ENCODE data around the gene NAA40. TPM values are rescaled to one million over a fixed set of nuclear protein-coding genes. Genes with fewer than 3 reads are reported as not detected.

Gene NAA40
- total RNA-seq, 1 experiment from 2014 or later, result 44.4 TPM

DNA sequence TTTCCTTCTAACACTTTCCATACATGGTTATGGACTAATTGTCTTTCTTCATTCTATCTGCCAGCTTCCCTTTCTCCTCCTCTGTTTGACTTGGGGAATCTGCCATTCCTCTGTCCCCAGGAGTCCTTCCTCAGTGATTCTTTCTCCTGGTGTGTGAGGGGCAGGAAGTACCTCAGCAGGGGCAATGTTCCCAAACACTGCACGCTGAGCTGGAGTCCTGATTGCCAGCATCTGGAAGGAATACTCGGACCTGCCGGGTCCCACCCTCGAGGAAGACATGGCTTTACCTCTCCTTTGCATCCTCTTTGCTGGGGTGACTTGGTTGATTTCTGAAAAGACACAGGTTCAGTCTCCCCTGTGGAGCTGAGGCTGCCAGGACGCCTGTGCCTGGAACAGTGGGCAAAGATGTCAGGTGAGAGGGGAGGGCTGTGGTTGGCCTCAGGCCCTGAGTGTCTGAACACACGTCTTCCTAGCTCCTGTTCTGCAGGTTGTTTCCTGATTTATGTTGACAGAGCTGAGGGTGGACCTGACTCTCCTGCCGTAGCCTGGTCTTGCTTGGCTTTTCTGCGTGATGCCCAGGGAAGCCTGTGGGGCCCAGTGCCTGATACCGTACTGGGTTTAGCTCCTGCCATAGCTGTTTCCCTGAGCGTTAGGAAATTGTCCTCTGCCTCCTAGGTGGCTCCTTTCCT lies 39.9 kb downstream of the NAA40 start:
- H2BK5ac ChIP-seq (ENCODE audit: insufficient read length, low read length), result peak overlapping the region; percentile 11
- no peak overlapping the region for H4K8ac ChIP-seq (replicated peaks; ENCODE audit: insufficient read length, low read depth, low read length)
- no peak overlapping the region for H2BK120ac ChIP-seq (ENCODE audit: low read depth, low read length, poor library complexity, severe bottlenecking)
- no peak overlapping the region for H2BK20ac ChIP-seq (ENCODE audit: low read depth, low read length, poor library complexity, severe bottlenecking)
- H4K20me1 ChIP-seq (ENCODE audit: control insufficient read depth, insufficient read depth, insufficient read length), result no peaks in the 10 kb centered on the region
- peaks cover 11% of the 10 kb centered on the region; the same call in 1 of the 2 replicates for H3K4me1 ChIP-seq (ENCODE audit: insufficient read depth, low read length)
- no peak overlapping the region for H2BK15ac ChIP-seq (ENCODE audit: low read depth, low read length)
- H3K4me2 ChIP-seq (ENCODE audit: insufficient read depth, insufficient read length, low read length), result peak overlapping the region; percentile 6
- H3K9ac ChIP-seq (ENCODE audit: extremely low read depth, insufficient read length, low read length), result peak overlapping the region; percentile 5
- H3K27ac ChIP-seq (ENCODE audit: insufficient read length, low read depth, low read length), result peak overlapping the region; percentile 5
- no peak overlapping the region for H3K23ac ChIP-seq (ENCODE audit: insufficient read length, low read depth, low read length)
- Mint-ChIP-seq H3K36me3 (ENCODE audit: insufficient read depth in 1 of 3, low read depth in 3 of 3) (peaks cover 12 to 19% (median 14%) of the 10 kb centered on the region in 3 experiments), H3K9me3 (peaks cover 3 to 5% of the 10 kb centered on the region in 2 experiments; a peak in 3 of 5 replicates), H3K4me1 (peaks cover 25 to 27% of the 10 kb centered on the region in 2 experiments), H3K27ac (peak overlapping the region; percentile 76 to 92 (median 91)), H3K27me3 (ENCODE audit: low read depth) (peaks cover 3% of the 10 kb centered on the region; the same call in 1 of the 2 replicates), H3K4me3 (peak overlapping the region; percentile 5 to 69)
- no peak overlapping the region for H4K91ac ChIP-seq (ENCODE audit: insufficient read length, low read depth, low read length)
- no peak overlapping the region for H2BK12ac ChIP-seq (ENCODE audit: insufficient read length, low read depth, low read length)
- no peak overlapping the region for H3K56ac ChIP-seq (ENCODE audit: insufficient read length, low read depth, low read length)
- no peak overlapping the region for H2AK5ac ChIP-seq (ENCODE audit: insufficient read length, low read length)
- no peak overlapping the region for H4K5ac ChIP-seq (ENCODE audit: insufficient read length, low read depth, low read length)
- no peak overlapping the region for H3K18ac ChIP-seq (ENCODE audit: insufficient read length, low read depth, low read length)
- H2AFZ ChIP-seq (ENCODE audit: low read length), result no peak overlapping the region
- H3K9me3 ChIP-seq (ENCODE audit: control insufficient read depth, low read depth, low read length), result no peaks in the 10 kb centered on the region
- peak; percentile 62 for DNase-seq
- WGBS (ENCODE audit: extremely low coverage, insufficient read length, low lambda C conversion rate), result no CpG with 5 or more reads among the region's 10 CpGs
- TF ChIP-seq, protein P1, sequence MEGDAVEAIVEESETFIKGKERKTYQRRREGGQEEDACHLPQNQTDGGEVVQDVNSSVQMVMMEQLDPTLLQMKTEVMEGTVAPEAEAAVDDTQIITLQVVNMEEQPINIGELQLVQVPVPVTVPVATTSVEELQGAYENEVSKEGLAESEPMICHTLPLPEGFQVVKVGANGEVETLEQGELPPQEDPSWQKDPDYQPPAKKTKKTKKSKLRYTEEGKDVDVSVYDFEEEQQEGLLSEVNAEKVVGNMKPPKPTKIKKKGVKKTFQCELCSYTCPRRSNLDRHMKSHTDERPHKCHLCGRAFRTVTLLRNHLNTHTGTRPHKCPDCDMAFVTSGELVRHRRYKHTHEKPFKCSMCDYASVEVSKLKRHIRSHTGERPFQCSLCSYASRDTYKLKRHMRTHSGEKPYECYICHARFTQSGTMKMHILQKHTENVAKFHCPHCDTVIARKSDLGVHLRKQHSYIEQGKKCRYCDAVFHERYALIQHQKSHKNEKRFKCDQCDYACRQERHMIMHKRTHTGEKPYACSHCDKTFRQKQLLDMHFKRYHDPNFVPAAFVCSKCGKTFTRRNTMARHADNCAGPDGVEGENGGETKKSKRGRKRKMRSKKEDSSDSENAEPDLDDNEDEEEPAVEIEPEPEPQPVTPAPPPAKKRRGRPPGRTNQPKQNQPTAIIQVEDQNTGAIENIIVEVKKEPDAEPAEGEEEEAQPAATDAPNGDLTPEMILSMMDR (conservative IDR thresholded peaks at IDR 0.05), result no peak
- H3K27me3 ChIP-seq (ENCODE audit: insufficient read depth, low read length), result no peaks in the 10 kb centered on the region
- H3K23me2 ChIP-seq (ENCODE audit: insufficient read length, low read depth, low read length, poor library complexity, severe bottlenecking), result no peaks in the 10 kb centered on the region
- H3K79me2 ChIP-seq (ENCODE audit: insufficient read depth, low read length), result peaks cover 9% of the 10 kb centered on the region; the same call in 1 of the 2 replicates
- H3K4ac ChIP-seq (ENCODE audit: low read depth, low read length), result no peak overlapping the region
- no peaks in the 10 kb centered on the region for H3K79me1 ChIP-seq (ENCODE audit: insufficient read depth, low read depth, low read length, poor library complexity, severe bottlenecking)
- H3T11ph ChIP-seq (ENCODE audit: low read length), result no peak overlapping the region
- H3K14ac ChIP-seq (ENCODE audit: insufficient read depth, low read length), result no peak overlapping the region

Data from H9 (cell line).